Measurements from ENCODE around the gene MAIP1. TPM values are rescaled to one million over a fixed set of nuclear protein-coding genes. Genes with fewer than 3 reads are reported as not detected.

Gene MAIP1
- polyA plus RNA-seq, 1 experiment, result 11.3 TPM

DNA sequence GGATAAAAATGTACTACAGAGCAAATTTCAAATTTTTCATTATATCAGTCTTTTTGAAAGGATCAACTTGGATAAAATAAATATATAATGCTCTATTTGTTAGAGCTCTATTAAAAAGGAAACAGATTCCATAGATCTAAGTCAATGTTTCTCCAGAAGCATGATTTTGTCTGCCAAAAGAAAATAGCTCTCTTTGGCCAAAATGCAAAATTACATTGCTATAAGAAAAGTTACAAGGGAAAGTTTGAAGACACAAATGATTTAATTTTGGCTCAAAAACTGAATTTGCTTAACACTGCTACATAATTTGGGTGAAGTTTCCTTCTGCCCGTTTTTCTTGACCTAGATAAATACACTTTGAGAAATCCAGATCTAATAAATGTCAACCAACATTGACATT, 28.6 kb upstream of the MAIP1 start:
- POLR2A ChIA-PET, result no interaction called here
- CTCF ChIA-PET, result interaction anchor here (1.3 kb wide), 1 partner anchor 14 kb away, joined by 4 read pairs; no protein-coding TSS in a partner anchor
- TF ChIP-seq, protein P1, sequence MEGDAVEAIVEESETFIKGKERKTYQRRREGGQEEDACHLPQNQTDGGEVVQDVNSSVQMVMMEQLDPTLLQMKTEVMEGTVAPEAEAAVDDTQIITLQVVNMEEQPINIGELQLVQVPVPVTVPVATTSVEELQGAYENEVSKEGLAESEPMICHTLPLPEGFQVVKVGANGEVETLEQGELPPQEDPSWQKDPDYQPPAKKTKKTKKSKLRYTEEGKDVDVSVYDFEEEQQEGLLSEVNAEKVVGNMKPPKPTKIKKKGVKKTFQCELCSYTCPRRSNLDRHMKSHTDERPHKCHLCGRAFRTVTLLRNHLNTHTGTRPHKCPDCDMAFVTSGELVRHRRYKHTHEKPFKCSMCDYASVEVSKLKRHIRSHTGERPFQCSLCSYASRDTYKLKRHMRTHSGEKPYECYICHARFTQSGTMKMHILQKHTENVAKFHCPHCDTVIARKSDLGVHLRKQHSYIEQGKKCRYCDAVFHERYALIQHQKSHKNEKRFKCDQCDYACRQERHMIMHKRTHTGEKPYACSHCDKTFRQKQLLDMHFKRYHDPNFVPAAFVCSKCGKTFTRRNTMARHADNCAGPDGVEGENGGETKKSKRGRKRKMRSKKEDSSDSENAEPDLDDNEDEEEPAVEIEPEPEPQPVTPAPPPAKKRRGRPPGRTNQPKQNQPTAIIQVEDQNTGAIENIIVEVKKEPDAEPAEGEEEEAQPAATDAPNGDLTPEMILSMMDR (IDR thresholded peaks at IDR 0.05; ENCODE audit: insufficient read depth, low read depth, low read length), result no peak
- Histone ChIP-seq H3K36me3 (ENCODE audit: control insufficient read depth, insufficient read depth, low read length) (0 out of 2 replicates have a peak, but pooled peaks cover 1% of the 10 kb centered on the region), H3K4me3 (ENCODE audit: low read depth, low read length) (no peak overlapping the region), H3K27me3 (ENCODE audit: control insufficient read depth, insufficient read depth, low read length) (no peaks in the 10 kb centered on the region)
- no peak for DNase-seq (ENCODE audit: low read depth)

DNA sequence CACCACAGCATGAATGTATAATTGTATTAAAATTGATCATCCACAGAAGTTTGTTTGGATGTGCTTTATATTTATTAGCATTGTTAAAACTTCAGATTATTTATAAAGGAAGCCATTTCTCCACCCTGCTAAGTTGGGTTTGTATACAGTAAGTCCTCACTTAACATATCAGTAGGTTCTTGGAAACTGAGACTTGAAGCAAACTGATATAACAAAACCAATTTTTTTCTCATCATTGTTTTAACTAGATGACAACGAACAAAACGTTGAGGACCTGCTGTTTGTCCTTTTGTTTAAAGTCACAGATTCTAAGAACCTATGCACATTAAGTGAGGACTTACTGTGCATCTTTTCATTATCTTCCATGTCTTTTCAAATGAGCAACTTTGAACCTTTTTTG, 27.2 kb upstream of the MAIP1 start:
- TF ChIP-seq, protein P1 (IDR thresholded peaks at IDR 0.05; ENCODE audit: insufficient read depth, low read depth, low read length), result no peak
- Histone ChIP-seq H3K4me3 (ENCODE audit: low read depth, low read length) (no peak overlapping the region), H3K27me3 (ENCODE audit: control insufficient read depth, insufficient read depth, low read length) (no peaks in the 10 kb centered on the region), H3K36me3 (ENCODE audit: control insufficient read depth, insufficient read depth, low read length) (0 out of 2 replicates have a peak, but pooled peaks cover 3% of the 10 kb centered on the region)
- CTCF ChIA-PET, result no interaction called here
- DNase-seq (ENCODE audit: low read depth), result no peak
- POLR2A ChIA-PET, result no interaction called here

DNA sequence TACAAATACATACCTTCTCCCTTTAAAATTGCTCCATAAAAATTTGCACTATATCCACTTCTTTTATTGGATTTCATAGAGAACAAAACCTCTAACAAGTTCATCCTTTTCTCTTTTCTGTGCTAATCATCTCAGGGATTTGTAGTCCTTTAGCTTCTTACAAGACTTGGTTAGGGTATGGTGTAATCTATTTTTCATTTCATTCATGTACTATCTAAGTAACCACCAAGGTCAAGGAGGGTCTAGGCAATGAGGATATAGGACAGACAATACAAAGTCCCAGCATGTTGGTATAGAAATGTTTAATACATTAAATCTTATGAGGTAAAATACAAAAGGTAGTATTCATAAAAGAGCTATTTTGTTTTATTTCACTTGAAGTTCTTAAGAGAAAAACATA, 26.8 kb upstream of the MAIP1 start:
- 0 out of 2 replicates have a peak, but pooled peaks cover 3% of the 10 kb centered on the region for H3K36me3 ChIP-seq (ENCODE audit: control insufficient read depth, insufficient read depth, low read length)
- no peaks in the 10 kb centered on the region for H3K27me3 ChIP-seq (ENCODE audit: control insufficient read depth, insufficient read depth, low read length)
- CTCF ChIA-PET, result no interaction called here
- no peak overlapping the region for H3K4me3 ChIP-seq (ENCODE audit: low read depth, low read length)
- POLR2A ChIA-PET, result no interaction called here
- no peak for DNase-seq (ENCODE audit: low read depth)
- TF ChIP-seq, protein P1 (IDR thresholded peaks at IDR 0.05; ENCODE audit: insufficient read depth, low read depth, low read length), result no peak

DNA sequence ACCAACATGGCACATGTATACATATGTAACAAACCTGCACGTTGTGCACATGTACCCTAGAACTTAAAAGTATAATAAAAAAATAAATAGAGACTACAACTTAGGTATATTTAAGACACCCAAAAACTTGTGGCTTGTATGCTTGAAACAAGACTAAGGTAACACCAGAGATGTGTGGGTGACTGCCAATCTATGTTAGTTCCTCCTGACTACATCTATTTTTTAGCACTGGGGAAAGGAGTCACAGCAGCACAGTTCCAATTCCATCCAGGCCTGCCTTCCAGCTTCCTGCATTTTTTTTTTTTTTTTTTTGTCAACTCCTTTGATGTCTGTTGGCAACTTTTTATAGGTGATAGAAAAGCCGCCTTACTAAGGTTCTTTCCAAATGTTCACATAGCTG, 26.1 kb upstream of the MAIP1 start:
- CTCF ChIA-PET, result interaction anchor here (0.6 kb wide), 1 partner anchor 441 kb away, joined by 3 read pairs; no protein-coding TSS in a partner anchor
- POLR2A ChIA-PET, result no interaction called here
- DNase-seq (ENCODE audit: low read depth), result no peak
- H3K27me3 ChIP-seq (ENCODE audit: control insufficient read depth, insufficient read depth, low read length), result no peaks in the 10 kb centered on the region
- H3K36me3 ChIP-seq (ENCODE audit: control insufficient read depth, insufficient read depth, low read length), result 0 out of 2 replicates have a peak, but pooled peaks cover 3% of the 10 kb centered on the region
- TF ChIP-seq, protein P1 (IDR thresholded peaks at IDR 0.05; ENCODE audit: insufficient read depth, low read depth, low read length), result no peak
- H3K4me3 ChIP-seq (ENCODE audit: low read depth, low read length), result no peak overlapping the region

DNA sequence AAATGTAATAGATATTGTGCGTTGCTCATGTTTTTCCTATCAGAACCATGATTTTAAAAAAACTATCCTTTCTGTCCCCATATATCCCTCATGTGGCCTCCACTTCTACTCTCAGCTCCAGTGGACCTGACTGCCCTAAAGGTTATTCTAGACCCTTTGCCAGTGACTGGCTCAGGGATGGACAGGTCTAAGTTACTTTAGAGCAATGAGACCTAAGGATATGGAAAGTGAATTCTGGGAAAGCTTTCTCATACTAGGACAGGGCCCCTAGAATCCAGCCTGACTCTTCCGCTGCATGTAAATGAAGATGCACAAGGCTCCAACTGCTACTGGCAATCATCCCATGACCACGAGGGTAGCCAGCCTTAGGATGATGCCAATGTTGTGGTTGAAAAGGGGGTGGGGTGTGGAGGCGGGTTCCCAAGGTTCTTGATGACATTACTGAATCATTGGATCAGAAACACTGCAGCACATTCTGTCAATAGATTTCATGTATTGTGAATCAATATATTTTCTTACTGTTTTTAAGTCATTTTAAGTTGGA, 23.0 kb upstream of the MAIP1 start:
- TF ChIP-seq, protein P1 (IDR thresholded peaks at IDR 0.05; ENCODE audit: insufficient read depth, low read depth, low read length), result no peak
- POLR2A ChIA-PET, result no interaction called here
- H3K4me3 ChIP-seq (ENCODE audit: low read depth, low read length), result no peak overlapping the region
- DNase-seq (ENCODE audit: low read depth), result no peak
- peaks cover 2% of the 10 kb centered on the region; the same call in 1 of the 2 replicates for H3K36me3 ChIP-seq (ENCODE audit: control insufficient read depth, insufficient read depth, low read length)
- H3K27me3 ChIP-seq (ENCODE audit: control insufficient read depth, insufficient read depth, low read length), result no peaks in the 10 kb centered on the region
- CTCF ChIA-PET, result no interaction called here
